NCI-H1417 (cell line): ENCODE measurements around the gene FOXO4.
A peak's percentile ranks its signal among the peaks of the same experiment; 100 is the strongest.
"Not testable (repeated sequence)": the region's sequence is repeated elsewhere in the genome, so short reads cannot be mapped to it uniquely, and the experiment has no call there.

Experiments
- DNase-seq, 3 experiments: peaks; one replicate each; lab custom pipeline; 2025; lab: John Stamatoyannopoulos, UW

The FOXO4 gene

DNA sequence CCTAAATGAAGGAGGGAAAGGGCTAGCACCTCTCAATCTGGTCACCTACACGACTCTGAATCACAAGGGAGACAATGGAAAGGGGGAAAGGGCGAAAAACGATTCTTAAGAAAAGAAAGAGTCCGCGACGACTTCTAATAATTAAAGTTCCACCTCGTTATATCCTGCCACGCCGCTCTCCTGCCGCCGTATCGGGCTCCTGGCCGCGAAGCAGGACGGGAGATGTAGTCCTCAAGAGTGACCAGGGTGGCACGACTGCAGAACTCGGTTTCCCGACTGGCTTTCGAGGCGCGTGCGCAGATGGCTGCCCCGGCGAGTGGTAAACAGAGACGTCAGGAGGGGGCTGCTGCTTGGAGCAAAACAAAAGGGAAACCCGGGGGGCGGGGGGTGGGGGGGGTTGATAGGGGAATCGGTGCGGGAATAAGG is at the start of gene FOXO4:
Gene FOXO4 (plus strand): TSS at position 297 of the 426 bp plus-strand sequence. CDS start 678 bp downstream, outside the sequence.
- peak; percentile 76 to 89 (median 84) for DNase-seq

DNA sequence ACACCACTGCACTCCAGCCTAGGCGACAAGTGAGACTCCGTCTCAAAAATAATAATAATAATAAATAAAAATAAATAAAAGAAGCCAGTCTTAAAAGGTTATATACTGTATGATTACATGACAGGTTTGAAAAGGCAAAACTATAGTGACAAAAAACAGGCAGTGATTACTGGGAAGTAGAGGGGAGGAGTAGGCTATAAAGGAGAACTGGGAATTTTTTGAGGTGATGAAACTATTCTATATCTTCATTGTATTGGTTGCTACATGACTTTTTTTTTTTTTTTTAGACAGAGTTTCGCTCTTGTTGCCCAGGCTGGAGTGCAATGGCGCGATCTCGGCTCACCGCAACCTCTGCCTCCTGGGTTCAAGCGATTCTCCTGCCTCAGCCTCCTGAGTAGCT is 47.8 kb upstream of the FOXO4 start:
- not testable (repeated sequence) for DNase-seq

GRCh38 chrX:71052721-71053120 is 42.9 kb upstream of the FOXO4 start:
- no peak for DNase-seq

GRCh38 chrX:71053217-71053621 is 42.4 kb upstream of the FOXO4 start:
- no peak for DNase-seq

- DNase-seq, result no peak
These were observed 38.8 kb upstream of the FOXO4 start for GRCh38 chrX:71056867-71057266.

DNA sequence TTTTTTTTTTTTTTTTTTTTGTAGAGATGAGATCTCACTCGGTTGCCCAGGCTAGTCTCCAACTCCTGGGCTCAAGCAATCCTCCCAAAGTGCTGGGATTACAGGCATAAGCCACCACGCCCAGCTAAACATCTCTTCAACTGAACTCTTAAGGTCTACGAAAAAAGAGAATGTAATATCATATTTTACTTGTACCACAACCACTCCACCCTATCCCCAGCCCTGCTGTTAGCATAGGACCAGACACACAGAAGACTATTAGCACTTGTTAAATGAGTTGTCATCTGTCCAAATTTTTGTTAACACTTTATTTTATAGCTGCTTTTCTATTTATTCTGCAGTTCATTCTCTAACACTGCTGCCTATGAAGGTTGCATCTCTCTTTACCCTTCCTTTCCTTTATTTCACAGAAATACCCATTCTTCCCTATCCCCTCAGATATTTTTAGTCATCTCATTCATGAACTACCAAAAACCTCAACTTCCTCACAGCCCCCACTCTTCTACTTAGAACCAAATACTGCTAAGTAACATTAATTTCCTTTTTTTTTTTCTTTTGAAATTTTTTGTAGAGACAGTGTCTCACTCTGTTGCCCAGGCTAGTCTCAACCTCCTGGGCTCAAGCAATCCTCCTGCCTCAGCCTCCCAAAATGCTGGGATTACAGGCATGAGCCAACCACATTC is 37.7 kb upstream of the FOXO4 start:
- no peak for DNase-seq

DNA sequence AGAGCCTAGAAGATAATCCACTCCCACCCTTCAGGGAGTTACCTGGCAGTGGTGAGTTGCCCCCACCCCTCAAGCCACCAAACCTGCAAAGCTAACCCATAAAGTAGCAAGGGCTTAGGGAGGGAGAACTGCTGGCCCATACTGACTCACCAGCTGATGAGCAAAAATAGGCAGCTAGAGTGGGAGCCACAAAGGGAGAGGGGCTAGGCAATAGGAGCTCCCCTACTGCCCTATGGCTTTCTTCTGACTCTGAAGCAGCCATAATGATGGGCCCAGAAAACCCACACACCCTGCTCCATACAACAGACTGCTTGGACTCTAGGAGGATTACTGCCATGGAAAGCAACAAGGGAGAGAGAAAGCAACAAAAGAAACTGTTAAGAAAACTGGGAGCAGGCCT is 35.5 kb upstream of the FOXO4 start:
- no peak for DNase-seq

- DNase-seq, result no peak
These were observed 28.6 kb upstream of the FOXO4 start for GRCh38 chrX:71067089-71067488.

GRCh38 chrX:71067712-71068043 is 28.0 kb upstream of the FOXO4 start:
- peak in 1 of 3 experiments; percentile 64 for DNase-seq

GRCh38 chrX:71068044-71068918 is 27.4 kb upstream of the FOXO4 start, which contains the start of gene SNX12:
Gene SNX12, minus strand, starts transcription at chrX:71068334. Its CDS starts 28 bp downstream, at chrX:71068306.
- DNase-seq, result peak; percentile 91 to 97 (median 92)

DNA sequence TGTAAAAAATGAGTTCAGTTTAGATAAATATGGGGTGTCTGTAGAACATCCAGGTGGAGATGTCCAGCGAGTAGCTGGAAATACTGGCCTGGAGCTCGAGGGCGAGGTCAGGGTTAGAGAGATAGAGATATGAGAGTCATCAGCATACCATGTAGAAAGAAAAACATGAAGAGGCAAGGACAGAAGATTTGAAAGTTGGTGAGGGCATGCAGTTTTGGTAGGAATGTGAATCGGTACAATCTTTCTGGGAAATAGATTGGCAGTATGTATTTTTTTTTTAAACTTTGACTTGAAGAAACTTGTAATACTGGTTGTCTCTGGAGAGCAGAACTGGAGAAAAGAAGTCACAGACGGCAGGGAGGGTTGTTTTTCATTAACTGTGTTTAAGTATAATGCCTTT is 25.1 kb upstream of the FOXO4 start:
- no peak for DNase-seq

DNA sequence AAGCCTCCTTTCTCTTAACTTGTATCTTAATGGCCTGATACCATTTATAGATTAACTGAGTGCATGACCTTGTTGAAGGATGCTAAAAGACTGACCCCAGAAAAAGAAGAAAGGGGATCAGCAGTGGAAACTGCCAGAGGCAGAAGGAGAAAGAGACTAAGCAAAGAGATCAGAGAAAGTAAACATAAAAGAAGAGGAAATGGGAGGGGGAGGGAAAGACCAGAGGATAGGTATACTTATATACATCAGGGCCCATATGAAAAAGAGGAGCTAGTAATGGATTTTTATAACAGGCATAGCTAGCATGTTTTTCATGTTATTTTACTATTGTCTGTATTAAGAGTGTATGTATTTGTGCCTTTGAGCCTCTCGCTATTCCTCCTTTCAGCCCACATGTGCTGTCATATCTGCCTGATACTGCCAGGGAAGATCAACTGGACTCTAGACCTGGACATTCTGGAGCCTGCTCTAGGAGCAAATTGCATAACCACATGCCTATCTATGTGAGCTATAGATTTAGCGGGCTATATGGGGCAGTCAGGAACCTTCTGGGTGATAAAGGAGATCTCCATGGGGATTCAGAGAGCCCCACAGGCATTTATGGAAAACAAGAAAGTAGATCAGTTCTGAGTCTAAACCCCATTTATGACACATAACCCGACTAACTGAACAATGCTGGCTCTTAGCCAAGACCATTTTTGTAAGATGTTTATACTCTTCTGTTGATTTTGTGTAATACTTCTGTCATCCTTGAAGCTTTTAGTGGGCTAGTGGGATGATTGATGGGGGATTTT is 14.1 kb upstream of the FOXO4 start:
- DNase-seq, result peak in 1 of 3 experiments; percentile 51

GRCh38 chrX:71082124-71082647 is 13.5 kb upstream of the FOXO4 start:
- no peak for DNase-seq

GRCh38 chrX:71082822-71083221 is 12.8 kb upstream of the FOXO4 start:
- no peak for DNase-seq

DNA sequence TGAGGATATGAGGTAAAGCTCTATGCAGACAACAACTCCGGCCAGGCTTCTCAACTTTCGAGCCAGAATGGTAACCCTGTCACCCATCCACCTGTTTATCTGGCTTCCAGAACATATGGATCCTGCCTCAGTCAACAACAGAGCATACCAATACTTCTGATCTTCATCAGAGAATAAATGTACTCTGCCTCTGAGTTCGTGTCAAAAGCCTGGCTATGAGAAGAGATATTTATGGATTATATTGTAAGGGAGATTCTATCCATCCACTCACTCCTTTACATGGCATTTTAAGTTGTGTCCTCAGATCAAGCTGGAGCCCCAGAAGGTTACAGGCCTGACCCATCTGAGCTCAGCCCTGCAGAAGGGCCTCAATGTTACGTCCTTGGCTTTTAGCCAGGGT is 9.8 kb upstream of the FOXO4 start:
- no peak for DNase-seq

DNA sequence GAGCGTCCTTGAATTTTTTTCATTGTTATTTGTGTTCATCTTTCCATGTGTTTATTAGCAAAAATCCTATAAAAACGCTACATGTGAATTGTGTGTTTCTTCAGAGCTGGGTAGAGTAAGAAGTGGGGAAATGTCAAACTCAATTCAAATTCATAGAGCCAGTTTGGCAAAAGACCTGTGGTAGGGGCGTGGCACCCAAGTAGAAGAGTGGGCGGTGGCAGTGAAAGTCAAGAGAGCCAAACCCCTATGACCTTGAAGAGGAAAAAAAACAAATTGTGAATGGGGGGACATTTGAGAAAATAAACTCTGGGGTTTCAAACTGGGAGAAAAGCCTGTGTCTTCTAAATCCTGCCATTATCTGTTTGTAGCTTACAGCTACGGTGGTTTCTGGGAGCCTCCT is 4.4 kb upstream of the FOXO4 start:
- DNase-seq, result no peak

DNA sequence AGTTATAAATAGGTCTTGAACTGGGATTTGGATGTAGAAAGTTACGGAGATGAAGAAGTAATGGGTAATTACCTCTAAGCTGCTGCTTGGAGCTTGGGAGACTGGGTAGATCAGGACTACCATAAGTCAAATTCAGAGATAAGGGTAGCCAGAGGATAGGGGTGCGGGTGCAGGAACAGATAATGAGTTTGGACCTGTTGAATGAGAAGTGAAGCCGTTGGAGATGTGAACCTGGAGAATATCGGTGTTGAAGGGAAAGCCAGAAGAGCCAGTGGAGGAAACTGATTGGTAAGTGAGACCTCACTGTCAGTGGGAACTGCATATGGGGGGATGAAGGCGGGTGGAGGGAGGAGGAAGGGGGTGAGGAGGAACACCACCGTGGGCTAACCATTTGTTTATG is 618 bp upstream of the FOXO4 start:
- DNase-seq, result no peak

DNA sequence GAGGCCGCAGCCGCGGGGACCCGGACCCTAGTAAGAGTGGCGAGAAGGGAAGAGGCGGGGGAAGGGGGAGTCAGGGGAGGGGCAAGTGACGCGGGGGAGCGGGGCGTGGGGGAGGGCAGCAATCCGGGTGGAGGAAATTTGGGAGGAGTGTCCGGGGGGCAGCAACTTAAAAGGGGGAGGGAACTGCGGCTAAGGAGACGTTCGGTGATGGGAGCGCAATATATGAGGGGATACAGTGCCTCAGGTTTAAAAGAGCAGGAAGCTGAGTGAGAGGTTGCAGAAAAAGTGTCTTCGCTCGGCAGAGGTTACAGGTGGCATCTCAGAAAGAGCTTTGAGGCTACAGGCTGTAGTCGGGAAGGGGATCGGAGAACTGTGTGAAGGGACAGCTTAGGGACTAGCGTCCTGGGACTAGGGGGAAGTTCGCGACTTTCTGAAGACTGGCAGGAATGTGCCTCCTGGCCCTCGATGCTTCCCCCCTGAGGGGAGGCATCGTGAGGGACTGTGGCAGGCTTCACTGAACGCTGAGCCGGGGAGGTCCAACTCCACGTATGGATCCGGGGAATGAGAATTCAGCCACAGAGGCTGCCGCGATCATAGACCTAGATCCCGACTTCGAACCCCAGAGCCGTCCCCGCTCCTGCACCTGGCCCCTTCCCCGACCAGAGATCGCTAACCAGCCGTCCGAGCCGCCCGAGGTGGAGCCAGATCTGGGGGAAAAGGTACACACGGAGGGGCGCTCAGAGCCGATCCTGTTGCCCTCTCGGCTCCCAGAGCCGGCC is 519 bp downstream of the FOXO4 start:
- DNase-seq, result peak; percentile 31 to 71 (median 56)

DNA sequence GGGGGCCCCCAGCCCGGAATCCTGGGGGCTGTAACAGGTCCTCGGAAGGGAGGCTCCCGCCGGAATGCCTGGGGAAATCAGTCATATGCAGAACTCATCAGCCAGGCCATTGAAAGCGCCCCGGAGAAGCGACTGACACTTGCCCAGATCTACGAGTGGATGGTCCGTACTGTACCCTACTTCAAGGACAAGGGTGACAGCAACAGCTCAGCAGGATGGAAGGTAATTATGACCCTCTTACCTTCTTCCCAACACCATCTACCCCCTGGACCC is 1.0 kb downstream of the FOXO4 start:
- DNase-seq, result peak in 1 of 3 experiments; percentile 30

DNA sequence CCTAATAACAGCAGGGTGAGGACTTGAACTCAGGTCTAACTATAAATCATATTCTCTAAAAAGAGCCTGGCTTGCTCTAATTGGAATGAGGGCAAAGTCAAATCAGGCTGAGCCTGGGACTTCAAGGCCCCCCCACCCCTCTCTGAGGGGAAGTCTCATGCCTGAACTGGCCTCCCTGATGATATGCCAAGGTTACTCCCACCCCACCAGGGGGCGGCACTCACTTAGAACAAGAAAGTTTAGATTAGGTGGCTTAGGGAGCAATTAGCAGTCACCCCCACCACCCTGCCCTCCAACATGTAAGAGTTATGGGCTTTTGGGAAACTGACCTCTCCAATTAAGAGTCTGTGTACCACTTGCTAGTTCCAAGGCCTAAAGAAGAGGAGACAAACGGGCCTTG is 2.7 kb downstream of the FOXO4 start:
- DNase-seq, result peak in 2 of 3 experiments; percentile 14 to 36

GRCh38 chrX:71098951-71099506 is 3.4 kb downstream of the FOXO4 start:
- DNase-seq, result no peak
